ENCODE results near the gene CHML.

DNA sequence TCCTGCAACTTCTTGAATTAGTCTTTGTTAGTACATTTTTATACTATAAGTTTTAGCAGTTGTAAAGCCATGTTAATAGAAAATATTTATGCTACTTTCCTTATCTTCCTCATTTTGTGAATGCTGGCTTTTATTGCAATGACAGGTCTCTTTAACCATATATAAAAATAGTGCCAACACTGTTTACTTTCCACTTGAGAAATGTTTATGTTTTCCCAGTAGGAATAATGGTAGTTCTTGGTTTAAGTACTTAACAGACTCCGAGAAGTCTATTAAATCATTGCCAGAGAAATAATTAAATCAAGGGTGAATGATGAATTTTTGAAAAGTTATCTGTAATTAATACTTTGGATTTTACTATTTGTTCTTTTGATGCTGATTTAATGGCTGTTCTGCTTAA lies 9.7 kb downstream of the CHML start:
- TF ChIP-seq, protein P1, sequence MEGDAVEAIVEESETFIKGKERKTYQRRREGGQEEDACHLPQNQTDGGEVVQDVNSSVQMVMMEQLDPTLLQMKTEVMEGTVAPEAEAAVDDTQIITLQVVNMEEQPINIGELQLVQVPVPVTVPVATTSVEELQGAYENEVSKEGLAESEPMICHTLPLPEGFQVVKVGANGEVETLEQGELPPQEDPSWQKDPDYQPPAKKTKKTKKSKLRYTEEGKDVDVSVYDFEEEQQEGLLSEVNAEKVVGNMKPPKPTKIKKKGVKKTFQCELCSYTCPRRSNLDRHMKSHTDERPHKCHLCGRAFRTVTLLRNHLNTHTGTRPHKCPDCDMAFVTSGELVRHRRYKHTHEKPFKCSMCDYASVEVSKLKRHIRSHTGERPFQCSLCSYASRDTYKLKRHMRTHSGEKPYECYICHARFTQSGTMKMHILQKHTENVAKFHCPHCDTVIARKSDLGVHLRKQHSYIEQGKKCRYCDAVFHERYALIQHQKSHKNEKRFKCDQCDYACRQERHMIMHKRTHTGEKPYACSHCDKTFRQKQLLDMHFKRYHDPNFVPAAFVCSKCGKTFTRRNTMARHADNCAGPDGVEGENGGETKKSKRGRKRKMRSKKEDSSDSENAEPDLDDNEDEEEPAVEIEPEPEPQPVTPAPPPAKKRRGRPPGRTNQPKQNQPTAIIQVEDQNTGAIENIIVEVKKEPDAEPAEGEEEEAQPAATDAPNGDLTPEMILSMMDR (IDR thresholded peaks at IDR 0.05; ENCODE audit: borderline replicate concordance, extremely low read depth, low read length, poor library complexity, severe bottlenecking) = no peak
- no peak for TF ChIP-seq EZH2 (IDR thresholded peaks at IDR 0.05; ENCODE audit: borderline replicate concordance, low read depth, low read length, severe bottlenecking)

All from DND-41 (cell line).